ENCODE measurements around the gene TSPY9. TPM values are rescaled to one million over a fixed set of nuclear protein-coding genes. Genes with fewer than 3 reads are reported as not detected.

The TSPY9 gene, protein sequence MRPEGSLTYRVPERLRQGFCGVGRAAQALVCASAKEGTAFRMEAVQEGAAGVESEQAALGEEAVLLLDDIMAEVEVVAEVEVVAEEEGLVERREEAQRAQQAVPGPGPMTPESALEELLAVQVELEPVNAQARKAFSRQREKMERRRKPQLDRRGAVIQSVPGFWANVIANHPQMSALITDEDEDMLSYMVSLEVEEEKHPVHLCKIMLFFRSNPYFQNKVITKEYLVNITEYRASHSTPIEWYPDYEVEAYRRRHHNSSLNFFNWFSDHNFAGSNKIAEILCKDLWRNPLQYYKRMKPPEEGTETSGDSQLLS
- total RNA-seq (2022; extraction: Qiagen RNA extraction; ENCODE audit: low read depth), result not detected in 5 replicates

GRCh38 chrY:9486967-9487366 lies at the start of gene TSPY9:
TSPY9 (plus strand) TSS chrY:9487267; CDS start chrY:9487313, 46 bp downstream.

DNA sequence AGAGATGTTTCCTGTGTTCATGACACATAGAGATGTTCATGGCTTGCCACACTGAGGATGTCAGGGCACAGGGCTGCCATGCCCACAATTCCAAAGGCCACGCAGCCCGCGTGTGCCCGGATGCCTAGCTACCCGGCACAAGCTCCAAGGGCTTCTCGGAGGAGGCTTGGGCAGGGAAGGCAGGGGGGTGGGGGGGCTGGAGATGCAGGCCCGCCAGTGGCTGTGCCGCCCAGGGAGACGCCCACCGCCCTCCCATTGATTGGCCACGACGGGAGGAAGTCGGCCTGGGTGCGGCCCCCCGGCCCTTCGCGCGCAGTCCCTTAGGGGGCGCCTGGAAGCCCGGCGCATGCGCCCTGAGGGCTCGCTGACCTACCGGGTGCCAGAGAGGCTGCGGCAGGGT lies 20.4 kb upstream of the TSPY9 start, which contains the start of gene TSPY1:
TSS of gene TSPY1 (plus strand) at position 301 of the 400 bp plus-strand sequence. CDS start at position 347, 46 bp downstream.

DNA sequence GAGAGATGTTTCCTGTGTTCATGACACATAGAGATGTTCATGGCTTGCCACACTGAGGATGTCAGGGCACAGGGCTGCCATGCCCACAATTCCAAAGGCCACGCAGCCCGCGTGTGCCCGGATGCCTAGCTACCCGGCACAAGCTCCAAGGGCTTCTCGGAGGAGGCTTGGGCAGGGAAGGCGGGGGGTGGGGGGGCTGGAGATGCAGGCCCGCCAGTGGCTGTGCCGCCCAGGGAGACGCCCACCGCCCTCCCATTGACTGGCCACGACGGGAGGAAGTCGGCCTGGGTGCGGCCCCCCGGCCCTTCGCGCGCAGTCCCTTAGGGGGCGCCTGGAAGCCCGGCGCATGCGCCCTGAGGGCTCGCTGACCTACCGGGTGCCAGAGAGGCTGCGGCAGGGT lies 40.5 kb downstream of the TSPY9 start, which contains the start of gene TSPY10:
TSS of gene TSPY10 (plus strand) at position 301 of the 400 bp plus-strand sequence. CDS start at position 347, 46 bp downstream.

Other genes starting within 250 kb of the TSPY9 start
- gene TSPY4, start 149.8 kb upstream of the TSPY9 start, total RNA-seq (2022; extraction: Qiagen RNA extraction; ENCODE audit: low read depth), result not detected in 5 replicates
- gene TSPY8, start 129.5 kb upstream of the TSPY9 start, total RNA-seq (2022; extraction: Qiagen RNA extraction; ENCODE audit: low read depth), result not detected in 5 replicates
- not detected in 5 replicates for gene TSPY3, start 88.8 kb upstream of the TSPY9 start, total RNA-seq (2022; extraction: Qiagen RNA extraction; ENCODE audit: low read depth)
- not detected in 5 replicates for gene TSPY1, start 20.3 kb upstream of the TSPY9 start, total RNA-seq (2022; extraction: Qiagen RNA extraction; ENCODE audit: low read depth)
- gene TSPY10, start 40.6 kb downstream of the TSPY9 start, total RNA-seq (2022; extraction: Qiagen RNA extraction; ENCODE audit: low read depth), result not detected in 5 replicates

All from A549 treated with RU486 at 1 μM for 4 hours (cell line).